ENCODE results near the gene SENP2. TPM values are rescaled to one million over a fixed set of nuclear protein-coding genes. Genes with fewer than 3 reads are reported as not detected.
"Not testable (repeated sequence)": the region's sequence is repeated elsewhere in the genome, so short reads cannot be mapped to it uniquely, and the experiment has no call there.

SENP2 gene
- total RNA-seq, 1 experiment from 2014 or later, result 40.1 TPM

GRCh38 chr3:185647134-185647879 lies 61.2 kb downstream of the SENP2 start:
- DNase-seq (ENCODE audit: low read depth), result no peak

GRCh38 chr3:185647880-185648210 lies 61.8 kb downstream of the SENP2 start:
- DNase-seq (ENCODE audit: low read depth), result no peak

GRCh38 chr3:185648396-185648795 lies 62.3 kb downstream of the SENP2 start:
- no peak for DNase-seq (ENCODE audit: low read depth)

GRCh38 chr3:185649414-185649813 lies 63.3 kb downstream of the SENP2 start:
- DNase-seq (ENCODE audit: low read depth), result no peak

GRCh38 chr3:185651971-185652370 lies 65.9 kb downstream of the SENP2 start:
- no peak for DNase-seq (ENCODE audit: low read depth)

- DNase-seq (ENCODE audit: low read depth), result no peak
These were observed 68.1 kb downstream of the SENP2 start for GRCh38 chr3:185653949-185654757.

- no peak for DNase-seq (ENCODE audit: low read depth)
These were observed 68.7 kb downstream of the SENP2 start for GRCh38 chr3:185654758-185655145.

- no peak for DNase-seq (ENCODE audit: low read depth)
These were observed 69.6 kb downstream of the SENP2 start for GRCh38 chr3:185655426-185656320.

GRCh38 chr3:185656321-185656840 lies 70.3 kb downstream of the SENP2 start:
- DNase-seq (ENCODE audit: low read depth), result peak; percentile 98

- DNase-seq (ENCODE audit: low read depth), result no peak
These were observed 71.1 kb downstream of the SENP2 start for GRCh38 chr3:185657211-185657610.

GRCh38 chr3:185657691-185658503 lies 71.8 kb downstream of the SENP2 start:
- no peak for DNase-seq (ENCODE audit: low read depth)

- DNase-seq (ENCODE audit: low read depth), result peak; percentile 97
These were observed 72.4 kb downstream of the SENP2 start for GRCh38 chr3:185658504-185658912.

- no peak for DNase-seq (ENCODE audit: low read depth)
These were observed 72.8 kb downstream of the SENP2 start for GRCh38 chr3:185658943-185659342.

- peak; percentile 76 for DNase-seq (ENCODE audit: low read depth)
These were observed 74.1 kb downstream of the SENP2 start for GRCh38 chr3:185659942-185660921.

- DNase-seq (ENCODE audit: low read depth), result not testable (repeated sequence)
These were observed 75.2 kb downstream of the SENP2 start for GRCh38 chr3:185661296-185661695.

GRCh38 chr3:185661772-185662171 lies 75.7 kb downstream of the SENP2 start:
- DNase-seq (ENCODE audit: low read depth), result no peak

- DNase-seq (ENCODE audit: low read depth), result no peak
These were observed 77.8 kb downstream of the SENP2 start for GRCh38 chr3:185663929-185664328.

- DNase-seq (ENCODE audit: low read depth), result no peak
These were observed 81.5 kb downstream of the SENP2 start for GRCh38 chr3:185667574-185667973.

- peak; percentile 74 for DNase-seq (ENCODE audit: low read depth)
These were observed 91.2 kb downstream of the SENP2 start for GRCh38 chr3:185677146-185677829.

Data from M059J (cell line).